ENCODE results near the gene MSL3B.

Gene MSL3B

DNA sequence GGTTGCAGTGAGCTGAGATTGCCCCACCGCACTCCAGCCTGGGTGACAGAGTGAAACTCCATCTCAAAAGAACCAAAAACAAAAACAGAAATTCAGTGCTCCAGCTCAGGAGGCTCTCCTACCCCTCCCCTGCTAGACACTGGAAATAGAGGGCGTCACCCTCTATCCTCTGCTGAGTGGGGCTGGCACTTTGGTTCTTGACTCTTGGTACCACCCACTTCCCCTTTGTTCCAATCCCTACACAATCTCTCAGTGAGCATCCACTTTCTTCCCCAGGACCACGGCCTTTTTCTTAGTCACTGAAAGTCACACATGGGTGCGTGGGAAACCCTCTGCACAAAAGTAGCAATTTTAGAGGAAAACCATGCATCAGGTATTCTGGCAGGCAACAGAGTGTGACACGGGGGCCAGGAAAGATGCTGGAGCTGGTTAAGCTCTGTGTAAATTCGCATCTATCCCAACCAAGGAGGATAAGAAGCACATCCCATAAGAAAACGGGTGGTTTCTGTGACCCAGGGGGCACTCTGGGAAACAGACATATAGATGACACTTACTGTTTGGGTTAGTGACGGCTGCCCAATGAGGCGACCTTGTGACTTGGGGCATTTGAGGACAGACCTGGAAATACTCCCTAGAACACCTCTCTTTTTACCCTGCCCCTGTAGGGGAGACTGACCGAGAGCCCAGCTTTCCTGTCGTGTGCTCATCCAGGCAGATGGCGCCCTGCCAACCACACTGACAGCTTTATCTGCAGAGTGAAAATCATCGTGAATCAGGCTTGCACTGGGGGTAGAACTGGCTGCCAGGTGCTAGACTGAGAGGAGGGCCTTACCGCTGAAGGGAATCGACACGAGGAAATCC is 21.6 kb downstream of the MSL3B start:
- H3K4me3 ChIP-seq (ENCODE audit: insufficient read length, low read depth) = no peak overlapping the region
- H3K27me3 ChIP-seq (ENCODE audit: insufficient read depth, insufficient read length) = no peaks in the 10 kb centered on the region
- peaks cover 98% of the 10 kb centered on the region for H3K36me3 ChIP-seq (ENCODE audit: insufficient read depth, insufficient read length, low read length)
- TF ChIP-seq SUZ12 (IDR thresholded peaks at IDR 0.05; ENCODE audit: extremely low read depth, insufficient read depth, insufficient read length) = no peak
- no peak for TF ChIP-seq YY1 (IDR thresholded peaks at IDR 0.05; ENCODE audit: insufficient read depth, insufficient read length)
- TF ChIP-seq ZNF274 (IDR thresholded peaks at IDR 0.05; ENCODE audit: low read depth, low read length) = no peak
- H3K9ac ChIP-seq (ENCODE audit: insufficient read length, low read depth) = no peak overlapping the region
- DNase-seq (ENCODE audit: low read depth, low spot score) = no peak
- H3K4me1 ChIP-seq (ENCODE audit: insufficient read depth, insufficient read length) = peaks cover 3% of the 10 kb centered on the region
- H3K9me3 ChIP-seq (ENCODE audit: insufficient read depth, low read length) = no peaks in the 10 kb centered on the region

GRCh38 chr2:233845301-233846060 is 22.7 kb downstream of the MSL3B start:
- Histone ChIP-seq H3K36me3 (ENCODE audit: insufficient read depth, insufficient read length, low read length) (peaks cover 98% of the 10 kb centered on the region), H3K4me1 (ENCODE audit: insufficient read depth, insufficient read length) (peaks cover 3% of the 10 kb centered on the region), H3K9ac (ENCODE audit: insufficient read length, low read depth) (no peak overlapping the region), H3K27me3 (ENCODE audit: insufficient read depth, insufficient read length) (no peaks in the 10 kb centered on the region), H3K4me3 (ENCODE audit: insufficient read length, low read depth) (no peak overlapping the region), H3K9me3 (ENCODE audit: insufficient read depth, low read length) (no peaks in the 10 kb centered on the region)
- DNase-seq (ENCODE audit: low read depth, low spot score) = no peak
- TF ChIP-seq YY1 (IDR thresholded peaks at IDR 0.05; ENCODE audit: insufficient read depth, insufficient read length) = no peak
- no peak for TF ChIP-seq ZNF274 (IDR thresholded peaks at IDR 0.05; ENCODE audit: low read depth, low read length)
- TF ChIP-seq SUZ12 (IDR thresholded peaks at IDR 0.05; ENCODE audit: extremely low read depth, insufficient read depth, insufficient read length) = no peak

DNA sequence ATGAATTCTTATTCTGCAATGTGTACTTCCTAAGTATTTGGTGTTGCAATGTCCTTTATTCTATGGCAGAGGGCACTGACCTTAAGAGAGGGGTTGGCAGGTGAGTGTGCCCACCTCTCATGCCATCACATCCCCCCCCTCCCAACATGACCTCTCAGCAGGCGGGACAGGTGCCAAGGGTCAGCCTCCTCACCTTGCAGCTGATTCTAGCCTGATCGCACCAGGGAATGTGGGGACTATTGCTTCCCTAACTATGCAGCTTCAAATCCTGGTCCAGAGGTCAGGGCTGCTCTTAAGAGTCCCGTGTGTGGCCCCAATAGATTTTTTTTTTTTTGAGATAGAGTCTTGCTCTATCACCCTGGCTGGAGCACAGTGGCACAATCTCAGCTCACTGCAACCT is 23.4 kb downstream of the MSL3B start:
- no peak overlapping the region for H3K4me3 ChIP-seq (ENCODE audit: insufficient read length, low read depth)
- DNase-seq (ENCODE audit: low read depth, low spot score) = no peak
- H3K36me3 ChIP-seq (ENCODE audit: insufficient read depth, insufficient read length, low read length) = peaks cover 98% of the 10 kb centered on the region
- H3K9me3 ChIP-seq (ENCODE audit: insufficient read depth, low read length) = no peaks in the 10 kb centered on the region
- no peaks in the 10 kb centered on the region for H3K27me3 ChIP-seq (ENCODE audit: insufficient read depth, insufficient read length)
- H3K9ac ChIP-seq (ENCODE audit: insufficient read length, low read depth) = no peak overlapping the region
- TF ChIP-seq ZNF274 (IDR thresholded peaks at IDR 0.05; ENCODE audit: low read depth, low read length) = no peak
- TF ChIP-seq YY1 (IDR thresholded peaks at IDR 0.05; ENCODE audit: insufficient read depth, insufficient read length) = no peak
- TF ChIP-seq SUZ12 (IDR thresholded peaks at IDR 0.05; ENCODE audit: extremely low read depth, insufficient read depth, insufficient read length) = no peak
- H3K4me1 ChIP-seq (ENCODE audit: insufficient read depth, insufficient read length) = peaks cover 3% of the 10 kb centered on the region

GRCh38 chr2:233844064-233844807 is 23.9 kb downstream of the MSL3B start:
- H3K4me1 ChIP-seq (ENCODE audit: insufficient read depth, insufficient read length) = peaks cover 7% of the 10 kb centered on the region
- H3K4me3 ChIP-seq (ENCODE audit: insufficient read length, low read depth) = no peak overlapping the region
- TF ChIP-seq SUZ12 (IDR thresholded peaks at IDR 0.05; ENCODE audit: extremely low read depth, insufficient read depth, insufficient read length) (no peak), YY1 (IDR thresholded peaks at IDR 0.05; ENCODE audit: insufficient read depth, insufficient read length) (no peak), ZNF274 (IDR thresholded peaks at IDR 0.05; ENCODE audit: low read depth, low read length) (no peak)
- no peaks in the 10 kb centered on the region for H3K9me3 ChIP-seq (ENCODE audit: insufficient read depth, low read length)
- DNase-seq (ENCODE audit: low read depth, low spot score) = no peak
- H3K36me3 ChIP-seq (ENCODE audit: insufficient read depth, insufficient read length, low read length) = peaks cover 98% of the 10 kb centered on the region
- H3K27me3 ChIP-seq (ENCODE audit: insufficient read depth, insufficient read length) = no peaks in the 10 kb centered on the region
- no peak overlapping the region for H3K9ac ChIP-seq (ENCODE audit: insufficient read length, low read depth)

- Histone ChIP-seq H3K4me3 (ENCODE audit: insufficient read length, low read depth) (no peak overlapping the region), H3K36me3 (ENCODE audit: insufficient read depth, insufficient read length, low read length) (peaks cover 96% of the 10 kb centered on the region), H3K27me3 (ENCODE audit: insufficient read depth, insufficient read length) (no peaks in the 10 kb centered on the region), H3K4me1 (ENCODE audit: insufficient read depth, insufficient read length) (peaks cover 5% of the 10 kb centered on the region), H3K9ac (ENCODE audit: insufficient read length, low read depth) (no peak overlapping the region), H3K9me3 (ENCODE audit: insufficient read depth, low read length) (no peaks in the 10 kb centered on the region)
- no peak for DNase-seq (ENCODE audit: low read depth, low spot score)
- TF ChIP-seq SUZ12 (IDR thresholded peaks at IDR 0.05; ENCODE audit: extremely low read depth, insufficient read depth, insufficient read length) (no peak), ZNF274 (IDR thresholded peaks at IDR 0.05; ENCODE audit: low read depth, low read length) (no peak), YY1 (IDR thresholded peaks at IDR 0.05; ENCODE audit: insufficient read depth, insufficient read length) (no peak)
Observed at GRCh38 chr2:233841183-233841582, 27.0 kb downstream of the MSL3B start.

- Histone ChIP-seq H3K9me3 (ENCODE audit: insufficient read depth, low read length) (no peaks in the 10 kb centered on the region), H3K36me3 (ENCODE audit: insufficient read depth, insufficient read length, low read length) (peaks cover 96% of the 10 kb centered on the region)
Observed at GRCh38 chr2:233840520-233840919, 27.7 kb downstream of the MSL3B start.

More at GRCh38 chr2:233840520-233840919, 27.7 kb downstream of the MSL3B start:
- no peak overlapping the region for H3K4me3 ChIP-seq (ENCODE audit: insufficient read length, low read depth)
- peaks cover 5% of the 10 kb centered on the region for H3K4me1 ChIP-seq (ENCODE audit: insufficient read depth, insufficient read length)
- DNase-seq (ENCODE audit: low read depth, low spot score) = no peak
- TF ChIP-seq SUZ12 (IDR thresholded peaks at IDR 0.05; ENCODE audit: extremely low read depth, insufficient read depth, insufficient read length) (no peak), YY1 (IDR thresholded peaks at IDR 0.05; ENCODE audit: insufficient read depth, insufficient read length) (no peak), ZNF274 (IDR thresholded peaks at IDR 0.05; ENCODE audit: low read depth, low read length) (no peak)
- no peak overlapping the region for H3K9ac ChIP-seq (ENCODE audit: insufficient read length, low read depth)
- no peaks in the 10 kb centered on the region for H3K27me3 ChIP-seq (ENCODE audit: insufficient read depth, insufficient read length)

Data from NT2/D1 (cell line).